GM19452 (cell line): Measurements from ENCODE around the gene HYOU1.
A peak's percentile ranks its signal among the peaks of the same experiment; 100 is the strongest.
"Not testable (repeated sequence)": the region's sequence is repeated elsewhere in the genome, so short reads cannot be mapped to it uniquely, and the experiment has no call there.

Experiments used
- ATAC-seq: cut with Tn5 transposase; IDR thresholded peaks from one replicate; pipeline ENCODE4 v1.9.1; 2021; ENCODE audit not compliant: unreplicated experiment

The HYOU1 gene, protein sequence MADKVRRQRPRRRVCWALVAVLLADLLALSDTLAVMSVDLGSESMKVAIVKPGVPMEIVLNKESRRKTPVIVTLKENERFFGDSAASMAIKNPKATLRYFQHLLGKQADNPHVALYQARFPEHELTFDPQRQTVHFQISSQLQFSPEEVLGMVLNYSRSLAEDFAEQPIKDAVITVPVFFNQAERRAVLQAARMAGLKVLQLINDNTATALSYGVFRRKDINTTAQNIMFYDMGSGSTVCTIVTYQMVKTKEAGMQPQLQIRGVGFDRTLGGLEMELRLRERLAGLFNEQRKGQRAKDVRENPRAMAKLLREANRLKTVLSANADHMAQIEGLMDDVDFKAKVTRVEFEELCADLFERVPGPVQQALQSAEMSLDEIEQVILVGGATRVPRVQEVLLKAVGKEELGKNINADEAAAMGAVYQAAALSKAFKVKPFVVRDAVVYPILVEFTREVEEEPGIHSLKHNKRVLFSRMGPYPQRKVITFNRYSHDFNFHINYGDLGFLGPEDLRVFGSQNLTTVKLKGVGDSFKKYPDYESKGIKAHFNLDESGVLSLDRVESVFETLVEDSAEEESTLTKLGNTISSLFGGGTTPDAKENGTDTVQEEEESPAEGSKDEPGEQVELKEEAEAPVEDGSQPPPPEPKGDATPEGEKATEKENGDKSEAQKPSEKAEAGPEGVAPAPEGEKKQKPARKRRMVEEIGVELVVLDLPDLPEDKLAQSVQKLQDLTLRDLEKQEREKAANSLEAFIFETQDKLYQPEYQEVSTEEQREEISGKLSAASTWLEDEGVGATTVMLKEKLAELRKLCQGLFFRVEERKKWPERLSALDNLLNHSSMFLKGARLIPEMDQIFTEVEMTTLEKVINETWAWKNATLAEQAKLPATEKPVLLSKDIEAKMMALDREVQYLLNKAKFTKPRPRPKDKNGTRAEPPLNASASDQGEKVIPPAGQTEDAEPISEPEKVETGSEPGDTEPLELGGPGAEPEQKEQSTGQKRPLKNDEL

GRCh38 chr11:119057000-119057769 is at the start of gene HYOU1:
Gene HYOU1 (minus strand): TSS chr11:119057205. CDS start chr11:119056160, 1,045 bp downstream.
- ATAC-seq: peak; percentile 83

DNA sequence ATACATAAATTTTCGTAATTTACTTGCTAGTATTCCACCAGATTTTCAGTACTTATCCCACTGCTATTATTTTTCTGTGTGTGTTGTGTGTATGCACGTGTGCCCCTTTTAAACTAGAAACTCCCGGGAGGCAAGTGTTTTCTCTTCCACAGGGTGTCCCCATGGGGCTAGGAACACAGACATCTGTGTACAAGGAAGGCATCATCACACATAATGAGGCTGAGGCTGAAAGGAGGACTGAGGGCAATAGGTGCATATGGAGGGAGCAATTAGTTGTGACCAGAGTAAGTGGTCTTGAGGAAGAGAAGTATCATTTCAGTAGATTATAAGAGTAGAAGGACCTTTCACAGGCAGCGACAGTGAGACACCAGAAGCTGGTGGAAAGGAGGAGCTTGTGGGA is 46.8 kb upstream of the HYOU1 start:
- ATAC-seq: no peak

DNA sequence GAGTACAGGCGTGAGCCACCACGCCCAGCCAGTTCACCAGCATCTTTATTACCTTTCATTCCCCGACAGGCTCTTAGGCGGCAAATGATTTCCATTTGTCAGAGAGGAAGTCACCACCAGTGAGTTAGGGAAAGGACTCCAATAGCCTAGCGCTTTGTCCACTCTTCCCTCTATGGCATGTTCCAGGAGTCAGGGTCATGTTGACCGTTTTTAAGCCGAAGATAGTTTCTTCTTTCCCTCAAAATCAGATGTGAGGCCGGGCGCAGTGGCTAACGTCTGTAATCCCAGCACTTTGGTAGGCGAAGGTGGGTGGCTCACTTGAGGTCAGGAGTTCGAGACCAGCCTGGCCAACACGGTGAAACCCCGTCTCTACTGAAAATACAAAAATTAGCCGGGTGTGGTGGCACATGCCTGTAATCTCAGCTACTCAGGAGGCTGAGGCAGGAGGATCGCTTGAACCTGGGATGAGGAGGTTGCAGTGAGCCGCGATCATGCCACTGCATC is 46.2 kb upstream of the HYOU1 start:
- ATAC-seq: not testable (repeated sequence)

- ATAC-seq: peak; percentile 67
Observed at GRCh38 chr11:119101759-119102423, 44.9 kb upstream of the HYOU1 start, which contains the start of gene DPAGT1. Gene DPAGT1 (minus strand): TSS chr11:119101853. CDS start chr11:119101655, 198 bp downstream.

DNA sequence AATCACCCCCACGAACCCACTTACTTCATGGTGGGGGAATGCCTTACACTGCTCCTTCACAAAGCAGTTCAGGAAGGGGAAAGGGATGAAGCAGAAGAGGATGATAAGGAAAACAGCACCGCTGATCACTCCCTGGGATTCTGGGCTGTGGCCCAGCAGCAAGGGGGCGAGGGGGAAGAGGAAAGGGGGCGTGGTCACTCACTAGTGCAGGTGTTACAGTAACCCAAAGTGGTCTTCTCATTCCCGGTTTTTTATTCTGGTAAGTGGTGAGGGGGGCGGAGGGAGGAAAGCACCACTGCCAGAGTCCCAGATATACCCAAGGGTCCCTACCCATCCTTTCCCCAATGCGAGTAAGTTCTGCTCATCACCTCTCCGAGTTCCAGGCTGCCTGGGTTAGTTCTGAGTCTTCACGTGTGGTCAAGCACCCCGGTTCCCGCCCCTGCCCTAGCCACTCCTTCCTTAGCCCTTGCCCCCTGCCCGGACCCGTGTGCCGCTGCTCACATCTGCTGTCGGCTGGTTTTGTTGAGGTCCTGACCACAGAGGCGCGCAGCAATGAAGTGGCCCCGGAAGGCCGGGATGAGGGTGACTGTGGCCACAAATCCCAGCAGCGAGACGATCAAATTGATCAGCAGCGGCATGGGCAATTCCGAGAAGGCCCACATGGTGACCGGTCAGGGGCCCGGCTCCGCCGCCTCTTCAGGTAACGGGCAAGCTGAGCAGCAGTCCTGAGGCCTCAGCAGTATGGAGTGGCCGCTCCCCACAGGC is 44.2 kb upstream of the HYOU1 start:
- ATAC-seq: peak; percentile 35

GRCh38 chr11:119100246-119100970 is 43.4 kb upstream of the HYOU1 start:
- ATAC-seq: no peak

GRCh38 chr11:119099711-119100110 is 42.7 kb upstream of the HYOU1 start:
- no peak for ATAC-seq

- ATAC-seq: peak; percentile 81
Observed at GRCh38 chr11:119095066-119095880, 38.3 kb upstream of the HYOU1 start.

DNA sequence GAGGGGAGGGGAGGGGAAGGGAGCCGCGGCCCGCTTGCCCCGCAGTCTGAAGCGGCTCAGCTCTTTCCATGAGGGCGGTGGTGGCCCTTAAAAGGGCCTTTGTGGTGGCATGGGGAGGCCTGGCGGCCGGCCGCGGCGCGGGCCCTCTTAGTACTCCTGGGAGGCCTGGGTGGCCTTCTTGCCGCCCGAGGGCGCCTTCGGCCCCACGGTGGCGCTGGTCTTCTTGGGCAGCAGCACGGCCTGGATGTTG is 37.7 kb upstream of the HYOU1 start:
- peak; percentile 38 for ATAC-seq

DNA sequence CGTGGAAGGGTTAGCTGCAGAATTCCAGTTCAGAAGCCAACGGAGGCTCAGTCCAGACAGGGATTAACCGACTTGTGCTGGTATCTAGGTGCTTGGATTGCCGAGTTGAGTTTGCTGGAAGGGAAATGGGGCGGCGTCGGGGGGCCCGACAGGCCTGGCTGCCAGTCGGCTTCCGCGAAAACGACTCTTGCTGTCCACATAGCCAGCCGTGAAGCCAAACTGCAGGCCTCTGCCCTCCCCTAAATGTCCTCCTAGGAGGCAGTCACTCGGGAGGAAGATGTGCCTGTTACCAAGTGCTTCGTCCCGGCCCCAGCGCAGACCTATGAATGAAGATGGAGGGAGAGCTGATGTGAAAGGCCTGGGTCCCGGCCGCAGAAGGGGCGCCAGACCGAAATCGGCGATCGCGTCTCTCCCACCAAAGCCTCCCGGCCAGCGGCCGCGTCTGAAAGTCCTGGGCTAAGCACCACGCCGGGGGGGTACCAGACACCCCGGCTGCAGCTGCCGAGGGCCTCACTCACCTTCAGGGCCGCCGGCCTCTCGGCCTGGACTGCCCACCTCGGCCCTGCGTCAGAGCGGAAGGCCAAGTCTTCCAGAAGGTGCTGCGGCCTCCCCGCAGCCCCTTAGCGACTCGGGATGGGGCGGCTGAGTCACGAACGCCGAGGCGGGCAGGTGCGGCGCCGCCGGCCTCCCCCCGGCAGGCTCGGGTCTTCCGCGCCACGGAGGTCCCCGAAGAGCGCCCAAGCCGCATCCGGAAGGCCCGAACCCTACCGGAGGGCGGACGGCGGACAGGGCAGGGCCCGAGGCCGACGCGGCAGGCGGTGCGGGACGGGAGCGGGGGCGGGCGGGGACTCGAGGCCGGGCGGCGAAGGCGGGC is 37.2 kb upstream of the HYOU1 start:
- no peak for ATAC-seq

- ATAC-seq: no peak
Observed at GRCh38 chr11:119092880-119093842, 36.2 kb upstream of the HYOU1 start.

DNA sequence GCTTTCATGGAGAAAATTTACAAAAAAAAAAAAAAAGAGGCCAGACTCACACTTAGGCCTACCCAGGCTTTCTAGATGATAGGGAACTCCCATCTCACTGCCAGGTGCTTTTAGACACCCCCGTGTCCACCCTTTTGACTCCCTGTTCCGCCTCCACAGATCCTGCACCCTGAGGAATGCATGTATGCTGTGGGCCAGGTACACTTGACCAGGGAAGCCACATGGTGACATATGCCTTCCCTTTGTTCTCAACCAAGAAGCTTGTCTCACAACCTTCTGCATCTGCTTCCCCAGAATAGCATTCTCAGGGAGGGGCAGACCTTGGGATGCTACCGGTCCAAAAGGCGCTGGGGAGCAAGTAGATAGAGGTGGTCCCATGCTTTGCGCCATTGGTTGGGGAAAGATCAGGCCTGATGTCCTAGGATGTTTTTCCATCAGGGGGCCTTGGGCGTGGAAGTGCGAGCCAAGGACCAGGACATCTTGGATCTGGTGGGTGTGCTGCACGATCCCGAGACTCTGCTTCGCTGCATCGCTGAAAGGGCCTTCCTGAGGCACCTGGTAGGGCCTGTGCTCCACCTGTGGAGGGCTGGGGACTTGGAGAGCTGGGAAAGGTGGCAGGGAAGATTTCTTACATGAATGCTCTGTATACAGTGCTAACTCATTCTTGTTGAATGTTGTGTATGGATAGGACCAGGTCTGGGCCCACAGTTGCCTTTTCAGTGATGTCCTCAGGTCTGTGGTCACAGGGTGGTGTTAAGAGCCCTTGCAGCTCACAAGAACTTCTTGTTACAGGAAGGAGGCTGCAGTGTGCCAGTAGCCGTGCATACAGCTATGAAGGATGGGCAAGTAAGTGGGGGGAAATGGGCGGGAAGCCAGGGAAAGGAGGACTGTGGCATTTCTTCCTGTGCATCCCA is 35.2 kb upstream of the HYOU1 start:
- ATAC-seq: no peak

DNA sequence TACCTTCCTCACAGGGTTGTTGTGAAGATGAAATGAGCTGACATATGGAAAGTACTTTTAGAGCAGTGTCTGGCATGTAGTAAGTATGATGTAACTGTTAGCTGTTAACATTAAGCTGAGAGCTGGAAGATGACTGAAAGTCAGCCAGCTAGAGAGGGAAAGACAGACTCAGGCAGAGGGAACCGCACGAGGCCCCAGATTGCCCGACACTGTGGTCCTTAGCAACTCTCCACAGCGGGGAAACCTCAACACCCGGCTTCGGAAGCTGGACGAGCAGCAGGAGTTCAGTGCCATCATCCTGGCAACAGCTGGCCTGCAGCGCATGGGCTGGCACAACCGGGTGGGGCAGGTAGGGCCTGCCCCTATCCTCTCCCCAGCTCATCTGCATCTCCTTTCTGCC is 34.2 kb upstream of the HYOU1 start:
- no peak for ATAC-seq

- ATAC-seq: no peak
Observed at GRCh38 chr11:119089319-119089718, 32.3 kb upstream of the HYOU1 start.

GRCh38 chr11:119088406-119088805 is 31.4 kb upstream of the HYOU1 start:
- ATAC-seq: no peak
